Retinal pigment epithelial cell (primary cell): Measurements from ENCODE around the gene ATP5F1C.
A peak's percentile ranks its signal among the peaks of the same experiment; 100 is the strongest.

Experiments
- DNase-seq: peaks from one replicate; pipeline ENCODE4 v3.0.0-alpha.2; 2010; ENCODE audit warnings: low read depth
- H3K4me3 ChIP-seq: 2 replicates; pipeline ENCODE4 v1.5.1; 2011; ENCODE audit warnings: mild to moderate bottlenecking, low read length, control low read depth, moderate library complexity
- CTCF ChIP-seq: conservative IDR thresholded peaks from 2 replicates; pipeline ENCODE4 v1.5.1; 2011; ENCODE audit warnings: low read depth, low read length, control low read depth, inconsistent platforms

ATP5F1C gene

GRCh38 chr10:7846591-7846990 lies 58.6 kb downstream of the ATP5F1C start:
- no peak for DNase-seq

GRCh38 chr10:7853226-7853842 lies 65.4 kb downstream of the ATP5F1C start:
- H3K4me3 ChIP-seq = no peak overlapping the region
- no peak for TF ChIP-seq CTCF
- DNase-seq = no peak

More at GRCh38 chr10:7846591-7846990, 58.6 kb downstream of the ATP5F1C start:
- H3K4me3 ChIP-seq = no peak overlapping the region
- TF ChIP-seq CTCF = no peak

GRCh38 chr10:7853890-7854289 lies 65.9 kb downstream of the ATP5F1C start:
- no peak for TF ChIP-seq CTCF
- no peak for DNase-seq
- H3K4me3 ChIP-seq = no peak overlapping the region

- no peak for TF ChIP-seq CTCF
- DNase-seq = no peak
- no peak overlapping the region for H3K4me3 ChIP-seq
Measured at GRCh38 chr10:7855205-7855604, 67.2 kb downstream of the ATP5F1C start.

- no peak for DNase-seq
- H3K4me3 ChIP-seq = no peak overlapping the region
- no peak for TF ChIP-seq CTCF
Measured at GRCh38 chr10:7856678-7857077, 68.7 kb downstream of the ATP5F1C start.

- TF ChIP-seq CTCF = no peak
- DNase-seq = peak; percentile 7
Measured at GRCh38 chr10:7857262-7857661, 69.3 kb downstream of the ATP5F1C start.

More at GRCh38 chr10:7857262-7857661, 69.3 kb downstream of the ATP5F1C start:
- H3K4me3 ChIP-seq = no peak overlapping the region
